GM19328 (cell line): ENCODE results near the gene KDM7A.
"Not testable (repeated sequence)": the region's sequence is repeated elsewhere in the genome, so short reads cannot be mapped to it uniquely, and the experiment has no call there.

ENCODE experiments used
- ATAC-seq: cut with Tn5 transposase; IDR thresholded peaks from one replicate; pipeline ENCODE4 v1.9.1; 2021; ENCODE audit warnings: mild to moderate bottlenecking, moderate library complexity; ENCODE audit not compliant: unreplicated experiment

The KDM7A gene

DNA sequence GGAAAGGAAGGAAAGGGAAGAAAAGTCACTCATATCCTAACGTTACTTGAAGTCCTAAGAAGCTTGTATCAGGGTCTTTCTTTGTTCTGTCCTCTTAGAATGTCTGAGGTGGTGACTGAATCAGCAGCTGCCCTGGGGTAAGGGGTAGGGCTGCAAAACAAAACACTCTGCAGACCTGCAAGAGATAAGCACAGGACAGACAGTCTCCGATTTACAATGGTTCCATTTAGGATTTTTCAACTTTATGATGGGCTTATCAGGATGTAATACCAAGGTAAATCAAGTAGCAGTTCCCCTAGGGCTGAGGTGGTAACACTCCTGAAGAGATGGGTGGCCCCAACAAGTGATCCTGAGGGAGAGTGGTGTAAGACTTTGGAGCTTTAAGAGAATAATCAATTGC lies 16.5 kb downstream of the KDM7A start:
- ATAC-seq: no peak

DNA sequence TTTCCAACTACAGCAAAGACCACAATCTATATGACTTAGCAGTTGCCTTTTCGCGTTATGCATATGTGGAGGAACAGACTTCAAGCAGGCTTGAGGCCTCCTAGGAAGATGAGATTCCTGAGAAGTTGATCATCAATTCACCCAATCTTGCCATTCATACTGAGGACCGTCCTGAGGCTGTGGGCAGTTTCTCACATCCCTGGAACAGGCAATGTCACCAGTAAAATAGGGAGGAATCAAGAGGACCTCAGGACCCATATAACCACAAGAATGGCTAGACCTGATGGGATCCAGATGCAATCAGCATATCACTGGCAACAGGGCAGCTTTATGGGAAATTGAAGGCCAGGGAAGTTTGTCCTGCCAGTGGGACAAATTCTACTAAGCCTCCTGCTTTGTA lies 17.3 kb downstream of the KDM7A start:
- no peak for ATAC-seq

DNA sequence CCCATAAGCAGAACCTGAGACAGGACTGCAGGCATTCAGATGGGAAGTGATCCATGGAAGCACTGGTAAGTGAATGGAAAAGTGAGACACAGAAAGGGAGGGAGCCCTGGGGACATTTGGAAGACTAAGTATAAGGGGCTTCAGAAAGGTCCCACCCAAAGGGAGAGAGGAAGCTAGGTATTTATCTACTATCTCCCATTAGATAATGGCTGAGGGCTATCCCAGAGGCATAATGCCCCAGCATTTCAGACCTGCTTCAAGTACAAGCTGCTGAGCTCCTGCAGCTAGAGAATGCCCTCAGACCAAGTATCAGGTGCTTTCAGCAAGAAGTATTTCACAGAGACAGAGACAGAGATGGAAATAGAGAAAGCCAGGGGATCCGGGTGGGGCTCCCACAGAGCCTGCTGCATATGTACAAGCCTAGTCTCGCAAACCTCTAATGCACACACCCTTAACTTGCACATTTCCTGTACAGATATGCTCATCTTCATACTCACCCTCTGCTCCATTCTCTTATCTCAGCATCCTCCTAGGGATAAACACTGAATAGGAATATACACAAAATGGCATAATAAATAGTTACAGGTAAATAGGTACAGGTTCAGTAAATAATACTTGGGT lies 20.2 kb downstream of the KDM7A start:
- no peak for ATAC-seq

DNA sequence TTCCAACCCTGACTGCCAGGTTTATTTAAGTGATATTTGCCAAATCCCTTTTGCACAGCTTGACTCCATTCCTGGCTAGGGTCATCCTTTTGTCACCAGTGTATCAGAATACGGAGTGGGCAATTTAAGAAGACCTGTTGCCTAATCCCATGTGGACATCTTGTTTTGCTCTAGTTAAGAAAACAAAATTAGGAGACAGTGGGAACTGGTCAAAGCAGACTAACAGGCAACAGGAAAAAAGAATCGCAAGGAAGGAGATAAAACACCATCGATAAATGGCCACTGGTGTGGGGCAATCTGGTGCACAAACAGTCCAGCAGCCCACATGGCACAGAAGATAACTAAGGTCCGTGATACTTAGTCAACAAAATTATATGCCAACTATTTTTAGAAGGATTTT lies 21.4 kb downstream of the KDM7A start:
- ATAC-seq: no peak

DNA sequence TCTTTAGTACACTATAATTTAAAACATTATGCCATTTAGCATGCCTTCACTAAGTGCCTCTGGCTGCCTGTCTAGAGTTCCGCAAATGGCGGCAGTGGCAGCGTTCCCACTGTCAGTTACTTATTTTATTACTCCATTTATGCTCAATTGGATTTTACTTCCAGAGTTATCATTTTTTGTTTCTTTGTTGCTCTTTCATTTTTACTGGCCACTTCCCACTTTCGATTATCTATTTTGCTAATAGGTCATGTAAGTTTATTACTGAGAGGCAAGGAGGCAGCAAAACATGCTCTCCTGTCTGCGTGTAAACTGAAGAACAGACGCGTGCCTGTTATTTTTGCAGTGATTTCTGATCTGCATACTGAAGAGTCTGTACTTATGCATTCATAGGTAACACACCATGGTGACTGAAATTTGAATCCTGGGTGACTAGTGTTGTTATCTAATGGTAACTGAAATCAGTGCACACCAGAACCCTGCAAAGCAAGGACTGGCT lies 23.1 kb downstream of the KDM7A start:
- no peak for ATAC-seq

DNA sequence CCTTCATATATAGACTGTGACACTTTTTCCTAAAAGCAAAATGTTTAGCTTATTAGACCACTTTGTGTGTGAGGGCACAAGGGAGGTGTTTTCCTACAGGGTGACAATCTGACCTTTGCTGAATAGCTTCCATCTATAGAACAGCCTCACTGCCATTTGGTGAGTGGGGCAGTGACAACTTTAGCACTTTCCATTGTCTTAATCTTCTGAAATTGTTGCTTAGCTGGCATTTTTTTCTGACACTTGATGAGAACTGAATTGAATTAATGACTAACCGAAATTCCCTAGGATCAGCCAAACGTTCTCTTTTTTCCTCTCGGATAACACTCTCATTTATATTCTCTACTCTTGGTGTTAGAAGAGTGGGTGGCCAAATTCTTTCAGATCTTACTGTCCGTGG lies 30.2 kb downstream of the KDM7A start:
- no peak for ATAC-seq

DNA sequence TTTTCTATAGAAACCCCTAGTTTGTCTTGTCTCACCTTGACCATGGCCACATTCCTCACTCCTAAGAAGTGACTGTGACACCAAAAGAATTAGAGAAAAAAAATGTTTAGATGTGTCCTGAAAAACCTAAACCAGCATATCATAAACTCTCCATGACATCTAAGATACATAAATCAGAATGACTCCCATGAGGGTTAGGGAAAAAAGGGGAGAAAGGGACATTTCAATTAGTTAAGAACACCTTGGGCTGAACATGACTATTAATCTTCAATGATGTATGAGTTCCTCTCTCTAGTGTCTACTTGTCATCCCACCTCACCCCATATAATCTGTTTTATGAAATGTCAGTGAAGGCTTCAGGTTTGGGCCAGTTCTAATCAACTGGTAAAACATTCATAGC lies 31.1 kb downstream of the KDM7A start:
- no peak for ATAC-seq

DNA sequence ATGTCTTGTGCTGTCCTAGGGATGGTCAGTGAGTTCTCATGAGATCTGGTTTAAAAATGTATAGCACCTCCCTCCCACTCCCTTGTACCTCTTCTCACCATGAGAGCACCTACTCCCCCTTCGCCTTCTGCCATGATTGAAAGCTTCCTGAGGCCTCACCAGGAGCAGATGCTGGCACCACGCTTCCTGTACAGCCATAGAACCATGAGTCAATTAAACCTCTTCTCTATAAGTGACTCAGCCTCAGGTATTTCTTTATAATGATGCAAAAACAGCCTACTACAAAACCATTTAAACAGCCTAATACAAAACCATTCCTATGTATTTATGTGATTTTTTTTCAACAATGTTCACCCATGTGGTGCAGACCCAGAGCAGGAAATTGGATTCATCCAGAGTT lies 32.0 kb downstream of the KDM7A start:
- ATAC-seq: no peak

DNA sequence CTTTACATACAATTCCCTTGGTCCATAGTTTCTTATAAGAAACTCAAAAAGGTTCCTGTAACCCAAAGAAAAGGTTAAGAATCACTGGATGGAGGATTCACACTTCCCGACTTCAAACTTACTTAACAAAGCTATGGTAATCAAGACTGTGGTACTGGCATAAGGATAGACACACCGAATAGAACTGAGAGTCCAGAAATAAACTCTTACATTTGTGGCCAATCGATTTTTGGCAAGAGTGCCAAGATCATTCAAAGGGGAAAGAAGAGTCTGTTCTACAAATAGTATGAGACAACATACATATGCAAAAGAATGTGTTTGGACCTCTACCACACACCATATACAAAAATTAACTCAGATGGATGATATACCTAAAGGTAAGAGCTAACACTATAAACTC lies 32.8 kb downstream of the KDM7A start:
- no peak for ATAC-seq

DNA sequence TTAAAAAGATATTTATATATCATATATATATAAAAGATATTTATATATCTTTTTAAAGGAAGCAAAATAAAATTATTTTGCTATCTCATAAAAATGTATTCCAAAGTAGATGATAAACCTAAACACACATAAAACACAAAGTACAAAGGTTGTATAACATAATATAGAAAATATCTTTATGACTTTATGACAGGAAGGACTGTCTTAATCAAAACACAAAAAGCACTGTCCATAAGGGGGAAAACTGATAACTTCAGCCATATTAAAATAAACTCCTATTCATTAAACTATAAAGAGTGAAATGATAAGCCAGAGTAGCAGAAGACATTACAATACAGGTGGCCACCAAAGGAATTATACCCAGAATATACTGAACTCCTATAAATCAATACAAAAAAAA lies 34.8 kb downstream of the KDM7A start:
- ATAC-seq: no peak

DNA sequence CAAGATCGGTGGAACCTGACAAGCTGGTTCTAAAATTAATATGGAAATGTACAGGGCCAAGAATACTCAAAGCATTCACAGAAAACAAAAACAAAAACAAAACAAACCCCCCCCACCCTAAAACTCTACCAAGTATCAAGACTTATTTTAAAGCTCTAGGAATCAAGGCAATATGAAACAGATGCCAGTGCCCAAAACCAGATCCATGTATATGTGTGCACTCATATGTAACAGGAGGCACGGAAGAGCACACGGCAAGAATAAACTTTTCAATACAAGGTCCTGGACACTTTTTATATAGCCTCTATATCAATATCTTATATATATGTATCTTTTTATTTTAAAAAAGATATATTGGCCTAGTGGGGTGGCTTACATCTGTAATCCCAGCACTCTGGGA lies 35.5 kb downstream of the KDM7A start:
- no peak for ATAC-seq

DNA sequence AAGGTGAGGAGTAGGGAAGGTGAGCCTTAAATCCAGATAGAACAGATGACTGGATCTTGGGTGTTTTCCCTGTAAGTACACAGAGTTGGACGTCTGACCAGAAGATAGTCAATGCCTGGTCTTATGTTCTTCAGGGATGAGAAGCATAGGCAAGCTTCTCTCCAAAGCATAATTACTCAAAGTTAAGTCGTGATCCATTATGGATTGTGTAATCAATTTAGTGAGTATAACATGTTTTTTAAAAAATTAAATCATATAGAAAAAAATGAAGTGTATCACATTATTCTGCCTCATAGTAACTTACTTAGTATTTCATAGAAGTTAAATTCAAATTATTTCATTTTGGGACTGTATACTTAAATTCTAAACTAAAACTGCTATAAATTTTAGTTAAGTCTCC lies 39.7 kb downstream of the KDM7A start:
- no peak for ATAC-seq

DNA sequence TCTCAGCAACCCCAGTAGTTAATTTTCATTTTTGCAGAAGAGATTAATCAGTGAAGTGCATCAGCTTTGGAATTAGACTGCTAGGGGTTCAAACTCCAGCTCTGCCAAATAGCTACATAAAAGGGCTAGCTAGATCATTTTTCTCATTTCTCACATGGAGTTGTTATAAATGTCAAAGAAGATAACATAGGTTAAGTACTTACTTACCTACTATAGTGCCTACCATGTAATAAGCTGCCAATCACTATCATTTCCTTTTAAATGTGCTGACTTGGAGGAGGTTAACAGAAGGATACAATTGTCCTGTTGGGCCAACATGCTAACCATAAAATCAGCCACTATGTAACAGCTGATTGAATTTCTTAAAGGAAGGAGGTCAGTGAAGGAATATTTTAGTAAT lies 40.7 kb downstream of the KDM7A start:
- ATAC-seq: no peak

DNA sequence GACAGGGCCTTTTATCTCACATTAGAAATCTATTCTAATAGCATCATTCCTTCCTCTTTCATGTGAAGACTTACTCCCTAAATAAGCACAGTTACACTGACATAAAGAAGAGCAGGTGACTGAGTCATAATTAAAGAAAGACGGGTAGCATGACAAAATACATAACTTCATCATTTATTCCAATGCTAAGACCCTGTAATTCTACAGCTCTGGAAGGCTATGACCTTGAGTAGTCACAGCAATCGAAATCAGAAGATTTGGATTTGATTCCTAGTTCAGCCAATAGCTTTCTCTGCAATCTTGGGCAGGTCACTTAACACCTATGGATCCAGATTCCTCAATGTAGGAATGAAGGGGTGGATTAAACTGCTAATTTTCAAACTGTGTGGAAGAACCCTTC lies 42.7 kb downstream of the KDM7A start:
- no peak for ATAC-seq

DNA sequence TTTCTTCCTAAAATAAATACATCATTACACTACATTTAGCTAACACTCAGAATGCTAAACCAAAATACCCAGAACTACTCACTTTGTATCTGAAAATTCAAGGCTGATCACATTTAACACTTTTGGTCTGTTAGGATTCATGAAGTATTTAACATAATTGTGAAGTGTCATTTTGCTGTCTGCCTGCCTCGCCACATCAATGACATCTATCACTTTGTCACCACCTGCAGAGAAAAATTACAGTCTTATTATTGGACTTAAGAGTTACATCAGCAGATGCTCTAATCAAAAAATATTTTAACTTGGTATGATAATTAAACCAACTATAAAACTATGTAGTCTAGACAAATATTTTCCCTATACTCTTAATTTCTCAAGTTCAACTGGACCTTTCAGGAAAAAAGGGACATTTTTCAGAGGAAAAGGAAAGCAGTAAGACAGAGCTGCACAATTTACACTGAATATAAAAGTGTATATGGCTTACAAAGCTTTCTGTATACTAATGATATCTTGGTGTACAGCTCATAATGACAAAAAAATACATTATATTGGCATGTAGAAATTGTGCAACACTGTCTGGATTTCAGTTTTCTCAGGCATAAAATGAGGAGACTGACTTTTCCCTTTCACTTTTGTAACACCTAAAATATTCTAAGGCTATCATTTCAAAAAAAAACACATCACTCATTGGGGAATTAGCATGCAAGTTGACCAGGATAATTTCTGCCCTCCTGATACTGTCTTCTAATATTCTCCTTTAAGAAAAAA lies 49.2 kb downstream of the KDM7A start:
- no peak for ATAC-seq

DNA sequence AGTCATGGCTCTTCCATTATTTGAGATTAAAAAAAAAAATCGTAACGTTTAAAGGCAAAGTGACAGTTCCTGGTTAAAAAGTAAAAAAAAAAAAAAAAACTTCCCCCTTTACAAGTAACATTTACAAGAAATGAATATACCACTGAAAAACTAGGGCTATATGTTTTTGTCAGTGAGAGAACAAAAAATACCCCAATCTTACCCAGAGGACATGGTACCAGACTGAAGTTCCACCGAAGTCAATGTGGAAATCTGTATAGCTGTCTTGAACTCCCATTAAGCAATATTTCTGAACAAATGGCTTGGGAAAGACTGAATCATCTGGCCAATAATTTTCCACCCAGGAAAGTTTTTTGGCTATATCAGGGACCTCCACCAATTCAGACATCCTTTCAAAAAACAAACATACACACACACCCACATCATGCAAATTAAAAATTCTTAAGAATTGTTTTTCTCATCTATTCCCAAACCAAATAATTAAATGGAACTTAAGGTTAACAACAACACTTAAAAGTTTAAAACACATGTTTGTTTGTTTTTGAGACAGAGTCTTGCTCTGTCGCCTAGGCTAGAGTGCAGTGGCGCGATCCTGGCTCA lies 50.2 kb downstream of the KDM7A start:
- no peak for ATAC-seq

DNA sequence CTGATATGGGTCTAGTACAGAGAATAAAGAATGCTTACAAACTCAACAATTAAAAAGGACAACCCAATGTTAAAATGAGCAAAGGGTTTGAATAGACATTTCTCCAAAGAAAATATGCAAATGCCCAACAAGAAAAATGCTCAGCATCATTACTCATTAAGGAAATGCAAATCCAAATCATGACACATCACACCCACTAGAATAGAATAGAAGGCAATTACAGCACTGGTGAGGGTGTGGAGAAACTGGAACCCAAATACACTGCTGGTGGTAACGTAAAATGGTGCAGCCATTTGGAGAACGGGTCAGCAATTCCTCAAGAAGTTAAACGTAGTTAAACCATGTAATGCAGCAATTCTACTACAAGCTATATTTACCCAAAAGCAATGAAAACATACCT lies 53.8 kb downstream of the KDM7A start:
- no peak for ATAC-seq

DNA sequence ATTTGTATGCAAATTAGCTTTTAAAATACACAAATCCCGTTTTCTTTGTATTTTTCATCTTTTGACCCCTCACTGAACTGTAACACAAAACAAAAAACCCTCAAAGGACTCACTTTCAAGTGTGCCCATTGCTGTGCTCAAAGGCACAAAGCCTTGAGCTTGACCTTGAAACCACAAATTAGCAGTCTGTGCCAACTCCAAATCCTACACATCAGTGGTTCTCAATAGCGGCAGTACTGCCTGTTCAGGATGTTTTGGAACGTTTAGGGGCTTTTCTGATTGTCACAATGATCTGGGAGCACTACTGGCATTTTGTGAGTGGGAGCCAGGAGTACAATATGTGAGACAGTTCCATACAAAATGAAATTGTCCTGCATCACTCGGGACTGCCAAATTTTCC lies 55.5 kb downstream of the KDM7A start:
- no peak for ATAC-seq

DNA sequence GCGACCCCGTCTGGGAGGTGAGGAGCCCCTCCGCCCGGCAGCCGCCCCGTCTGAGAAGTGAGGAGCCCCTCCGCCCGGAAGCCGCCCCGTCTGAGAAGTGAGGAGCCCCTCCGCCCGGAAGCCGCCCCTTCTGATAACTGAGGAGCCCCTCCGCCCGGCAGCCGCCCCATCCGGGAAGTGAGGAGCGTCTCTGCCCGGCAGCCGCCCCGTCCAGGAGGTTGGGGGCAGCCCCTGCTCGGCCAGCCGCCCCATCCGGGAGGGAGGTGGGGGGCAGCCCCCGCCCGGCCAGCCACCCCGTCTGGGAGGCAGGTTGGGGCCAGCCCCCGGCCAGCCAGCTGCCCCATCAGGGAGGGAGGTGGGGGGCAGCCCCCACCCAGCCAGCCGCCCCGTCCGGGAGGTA lies 62.0 kb downstream of the KDM7A start:
- not testable (repeated sequence) for ATAC-seq

DNA sequence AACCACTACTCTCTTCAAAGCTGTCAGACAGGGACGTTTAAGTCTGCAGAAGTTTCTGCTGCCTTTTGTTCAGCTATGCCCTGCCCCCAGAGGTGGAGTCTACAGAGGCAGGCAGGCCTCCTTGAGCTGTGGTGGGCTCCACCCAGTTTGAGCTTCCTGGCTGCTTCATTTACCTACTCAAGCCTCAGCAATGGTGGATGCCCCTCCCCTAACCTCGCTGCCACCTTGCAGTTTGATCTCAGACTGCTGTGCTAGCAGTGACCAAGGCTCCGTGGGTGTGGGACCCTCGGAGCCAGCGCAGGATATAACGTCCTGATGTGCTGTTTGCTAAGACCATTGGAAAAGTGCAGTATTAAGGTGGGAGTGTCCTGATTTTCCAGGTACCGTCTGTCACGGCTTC lies 68.0 kb downstream of the KDM7A start:
- not testable (repeated sequence) for ATAC-seq

DNA sequence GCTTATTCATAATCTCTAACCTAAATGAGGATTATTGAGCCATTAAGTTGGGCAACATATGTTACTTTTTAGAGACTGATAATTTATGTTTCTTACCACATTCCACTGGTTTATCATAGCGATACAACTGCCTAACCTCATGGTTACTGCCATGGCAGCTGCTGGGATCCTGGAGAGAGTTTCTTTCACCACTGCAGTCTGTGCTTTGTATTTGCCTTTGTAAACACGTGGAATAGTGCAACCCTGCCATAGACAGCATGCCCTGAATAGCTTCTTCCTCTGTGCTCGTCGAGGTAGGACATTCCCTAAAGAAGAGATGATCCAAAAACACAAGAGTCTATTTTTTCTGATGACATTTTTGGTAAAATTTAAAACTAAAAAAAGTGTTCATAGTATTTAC lies 80.3 kb downstream of the KDM7A start:
- no peak for ATAC-seq

DNA sequence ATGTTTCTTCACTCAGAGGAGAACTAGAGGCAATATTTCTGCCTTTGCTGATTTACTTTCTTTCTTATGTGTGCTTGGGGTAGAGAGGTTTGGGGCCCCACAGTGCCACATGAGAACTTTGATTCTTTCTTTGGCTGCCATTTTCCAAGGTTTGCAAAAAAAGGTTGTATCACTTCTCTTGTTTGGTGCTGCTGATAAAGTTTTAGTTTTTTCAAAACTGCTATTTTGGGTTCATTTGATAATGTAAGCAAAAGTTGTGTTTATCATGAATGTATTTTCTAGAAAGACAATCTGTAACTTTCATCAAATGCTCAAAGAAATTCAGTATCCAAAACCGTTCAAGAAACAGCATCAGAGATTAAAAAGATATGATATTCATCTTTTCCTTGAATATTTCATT lies 83.4 kb downstream of the KDM7A start:
- no peak for ATAC-seq
